ENCODE measurements around the gene IFNE.
"Not testable (repeated sequence)": the region's sequence is repeated elsewhere in the genome, so short reads cannot be mapped to it uniquely, and the experiment has no call there.

Gene IFNE

GRCh38 chr9:21481470-21482056 lies 550 bp downstream of the IFNE start:
- DNase-seq: no peak

DNA sequence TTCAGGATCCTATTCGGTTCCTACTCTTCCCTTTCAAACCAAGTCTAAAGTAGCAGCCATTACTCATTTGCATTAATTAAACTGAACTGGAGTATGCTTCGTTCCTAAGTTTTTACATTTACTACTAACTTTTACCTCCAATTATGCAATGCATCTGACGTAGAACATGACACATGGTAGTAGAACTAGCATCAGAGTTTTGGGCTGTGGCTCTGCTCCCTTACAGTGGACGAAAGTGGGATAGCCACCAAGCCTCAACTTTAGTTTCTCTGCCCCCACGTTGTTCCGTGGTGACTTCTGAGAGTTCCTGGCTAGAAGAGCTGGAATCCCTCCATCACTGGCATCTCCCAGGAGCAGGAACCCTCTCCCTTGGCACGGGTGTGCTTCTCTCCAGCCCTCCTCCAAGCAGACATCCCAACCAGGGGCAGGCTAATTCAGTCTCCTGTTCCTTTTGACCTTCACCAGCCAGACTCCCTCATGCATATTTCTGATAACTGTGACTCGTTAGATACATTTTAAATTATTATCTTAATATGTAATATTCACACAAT lies 2.9 kb downstream of the IFNE start:
- DNase-seq: no peak

DNA sequence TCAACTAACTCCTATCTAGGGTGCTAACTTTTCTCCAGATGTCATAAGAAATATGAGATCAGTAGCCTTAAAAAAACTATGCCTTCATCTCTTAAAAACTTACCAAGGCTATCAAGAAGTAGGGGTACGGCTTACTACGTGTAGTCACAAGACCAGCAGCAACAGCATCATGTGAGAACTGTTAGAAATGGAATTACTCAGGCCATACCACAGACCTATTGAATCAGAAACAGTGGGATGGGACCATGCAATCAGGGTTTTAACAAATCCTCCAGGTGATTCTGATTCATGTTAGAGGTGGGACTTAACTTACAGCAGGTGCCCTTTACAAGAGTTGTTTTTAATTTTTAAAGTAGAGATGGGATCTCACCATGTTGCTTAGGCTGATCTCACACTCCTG lies 4.6 kb downstream of the IFNE start:
- DNase-seq: no peak

DNA sequence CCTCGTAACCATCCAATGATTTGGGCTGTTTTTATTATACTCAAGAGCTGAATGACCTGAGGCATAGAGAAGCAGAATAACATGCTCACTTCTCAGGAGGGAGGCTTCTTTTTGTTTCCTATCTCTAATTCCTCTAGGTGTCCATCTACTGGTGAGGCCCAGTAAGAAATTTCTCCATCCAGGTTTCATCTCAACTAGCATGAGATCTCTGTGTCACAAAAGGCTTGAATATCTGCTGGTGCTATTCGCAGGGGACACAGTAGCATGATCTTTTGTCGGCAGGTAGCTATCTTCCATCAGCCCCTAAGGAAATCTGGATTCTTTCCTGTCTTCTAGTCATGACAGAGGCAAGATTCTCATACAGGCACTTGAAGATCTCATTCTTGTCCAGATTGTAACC lies 8.9 kb downstream of the IFNE start:
- DNase-seq: no peak

DNA sequence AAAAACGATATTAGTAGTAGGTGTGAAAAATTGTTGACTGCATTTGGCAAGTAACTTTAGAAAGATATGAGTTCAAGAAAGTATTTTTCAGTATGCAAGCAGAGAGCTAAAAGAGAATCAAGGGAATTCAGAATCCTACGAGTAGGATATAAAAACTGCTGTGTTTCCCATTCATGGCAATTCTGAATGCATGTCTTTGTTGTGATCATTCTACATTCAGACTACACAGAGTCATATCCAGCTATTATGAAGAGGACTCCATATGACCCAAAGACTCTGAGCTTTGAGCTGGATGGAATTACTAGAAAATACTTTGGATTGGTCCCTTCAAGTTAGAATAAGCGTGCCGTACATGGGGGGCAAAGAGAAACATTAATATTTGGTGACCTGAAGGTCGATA lies 12.0 kb downstream of the IFNE start:
- DNase-seq: no peak

GRCh38 chr9:21465859-21466518 lies 16.1 kb downstream of the IFNE start:
- DNase-seq: peak; percentile 10

- DNase-seq: no peak
These were observed 17.0 kb downstream of the IFNE start for GRCh38 chr9:21465138-21465537.

- no peak for DNase-seq
These were observed 20.7 kb downstream of the IFNE start for GRCh38 chr9:21461377-21461776.

DNA sequence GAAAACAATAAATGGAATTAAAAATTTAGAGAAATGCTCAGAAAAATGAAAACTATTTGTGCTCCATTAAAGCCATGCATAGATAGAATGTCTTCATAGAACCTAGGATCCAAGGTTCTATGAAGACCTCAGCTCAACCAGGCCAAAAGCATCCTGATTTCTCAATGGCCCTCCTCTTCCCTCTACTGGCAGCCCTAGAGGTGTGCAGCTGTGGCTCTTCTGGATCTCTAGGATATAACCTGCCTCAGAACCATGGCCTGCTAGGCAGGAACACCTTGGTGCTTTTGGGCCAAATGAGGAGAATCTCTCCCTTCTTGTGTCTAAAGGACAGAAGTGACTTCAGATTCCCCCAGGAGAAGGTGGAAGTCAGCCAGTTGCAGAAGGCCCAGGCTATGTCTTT lies 26.8 kb downstream of the IFNE start:
- peak; percentile 4 for DNase-seq

DNA sequence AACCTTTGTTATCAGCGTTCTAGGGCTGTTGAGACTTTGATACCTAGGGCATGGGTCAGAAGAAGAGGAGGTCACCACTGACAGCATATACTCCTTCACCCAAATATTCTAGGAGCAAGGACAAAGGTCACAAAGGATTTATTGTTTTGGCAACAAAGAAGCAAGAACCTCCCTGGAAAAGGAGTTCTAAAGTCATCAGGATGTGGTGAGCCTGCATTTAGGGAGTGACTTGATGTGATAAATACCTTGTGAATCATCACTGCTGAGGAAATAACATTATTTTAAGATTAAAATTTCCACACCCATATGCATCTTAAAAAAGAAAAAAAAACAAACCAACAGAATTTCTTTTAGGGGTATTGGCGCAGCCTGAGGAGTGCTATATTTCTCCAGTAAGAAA lies 28.0 kb downstream of the IFNE start:
- DNase-seq: no peak

DNA sequence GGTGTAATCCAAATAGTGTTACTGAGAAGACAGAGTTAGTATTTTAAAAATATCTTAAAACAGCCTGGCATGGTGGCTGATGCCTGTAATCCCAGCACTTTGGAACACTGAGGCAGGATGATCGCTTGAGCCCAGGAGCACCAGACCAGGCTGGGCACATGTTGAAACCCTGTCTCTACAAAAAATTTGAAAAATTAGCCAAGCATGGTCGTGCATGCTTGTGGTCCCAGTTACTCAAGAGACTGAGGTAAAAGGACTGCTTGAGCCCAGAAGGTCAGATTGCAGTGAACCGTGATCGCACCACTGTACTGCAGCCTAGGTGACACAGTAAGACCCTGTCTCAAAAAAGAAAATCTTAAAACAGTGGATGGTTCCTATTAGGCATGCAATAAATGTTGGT lies 29.4 kb downstream of the IFNE start:
- no peak for DNase-seq

DNA sequence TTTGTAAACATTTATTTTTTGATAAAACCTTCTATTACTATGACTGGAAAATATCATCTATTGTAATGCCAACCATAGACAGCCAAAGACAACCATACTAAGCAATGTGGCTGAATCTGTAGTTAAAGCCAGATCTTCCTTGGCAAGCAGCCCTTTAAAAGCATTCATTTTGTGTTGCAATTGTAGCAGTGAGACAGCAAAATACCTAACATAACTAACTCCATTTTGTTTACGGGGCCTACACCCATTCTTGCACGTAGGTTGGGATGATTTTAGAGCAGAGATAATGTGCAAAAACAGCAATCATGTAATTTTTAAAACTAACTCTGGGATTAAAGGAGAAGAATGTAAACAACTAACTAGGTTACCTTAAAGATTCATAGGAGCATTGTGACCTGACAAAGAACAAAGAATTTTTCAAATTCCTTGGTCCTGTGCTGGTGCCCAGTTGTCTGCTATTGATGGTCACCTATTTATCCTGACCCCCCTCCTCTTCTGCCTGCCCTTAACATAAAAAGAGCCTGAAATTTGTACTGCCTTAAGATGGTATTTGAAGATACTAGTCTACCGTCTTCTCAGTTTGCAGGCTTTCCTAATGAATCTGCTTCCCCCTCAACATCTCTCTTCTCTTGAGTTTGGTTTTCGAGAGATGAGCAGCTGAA lies 31.2 kb downstream of the IFNE start:
- DNase-seq: no peak

- DNase-seq: not testable (repeated sequence)
These were observed 32.8 kb downstream of the IFNE start for GRCh38 chr9:21449312-21449711.

GRCh38 chr9:21443849-21444625 lies 38.1 kb downstream of the IFNE start:
- no peak for DNase-seq

DNA sequence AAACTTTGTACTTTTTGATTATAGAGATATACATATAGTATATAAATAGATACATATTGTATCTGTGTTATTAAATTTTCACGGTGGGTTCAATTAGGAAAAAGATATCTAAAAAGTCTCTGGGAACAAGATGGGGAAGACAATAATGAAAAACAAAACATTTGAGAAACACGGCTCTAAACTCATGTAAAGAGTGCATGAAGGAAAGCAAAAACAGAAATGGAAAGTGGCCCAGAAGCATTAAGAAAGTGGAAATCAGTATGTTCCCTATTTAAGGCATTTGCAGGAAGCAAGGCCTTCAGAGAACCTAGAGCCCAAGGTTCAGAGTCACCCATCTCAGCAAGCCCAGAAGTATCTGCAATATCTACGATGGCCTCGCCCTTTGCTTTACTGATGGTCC lies 42.0 kb downstream of the IFNE start, which contains the start of gene IFNA1:
IFNA1 (plus strand) TSS at position 301 of the 400 bp plus-strand sequence; CDS start at position 370, 69 bp downstream.
- DNase-seq: no peak

- not testable (repeated sequence) for DNase-seq
These were observed 47.1 kb downstream of the IFNE start for GRCh38 chr9:21435015-21435383.

DNA sequence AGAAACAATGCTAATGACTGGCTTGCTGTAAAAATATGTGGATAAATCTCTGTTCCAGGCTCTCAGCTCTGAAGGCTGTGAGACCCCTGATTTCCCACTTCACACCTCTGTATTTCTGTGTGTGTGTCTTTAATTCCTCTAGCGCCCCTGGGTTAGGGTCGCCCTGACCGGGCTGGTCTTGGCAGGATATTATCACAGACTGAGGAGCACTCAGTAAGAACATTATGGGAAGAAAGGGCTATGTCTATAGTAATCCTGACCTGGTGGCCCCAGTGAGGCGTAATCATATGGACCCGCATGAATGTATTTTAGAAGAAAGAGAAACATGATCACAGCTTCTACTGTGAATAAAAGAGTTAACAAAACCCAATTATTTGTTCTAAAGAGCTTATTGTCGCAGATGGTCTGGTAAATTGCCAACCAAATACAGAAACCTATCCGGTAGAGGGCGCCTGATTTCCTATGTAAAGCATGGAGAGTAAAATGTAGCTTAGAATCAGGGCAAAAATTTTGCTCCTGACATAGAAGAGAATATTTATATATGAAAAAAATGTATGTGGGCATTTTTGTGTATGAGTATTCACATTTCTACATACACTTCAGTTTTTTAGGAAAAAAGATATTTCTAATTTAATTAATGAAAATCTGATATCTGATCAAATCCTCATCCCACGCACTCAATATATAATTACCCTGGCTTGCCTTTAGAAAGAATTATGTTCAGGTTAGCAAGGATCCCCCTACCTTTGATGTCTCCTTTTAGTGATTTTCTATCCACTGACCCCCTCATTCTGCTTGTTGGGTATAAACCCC lies 47.7 kb downstream of the IFNE start:
- no peak for DNase-seq

- no peak for DNase-seq
These were observed 49.3 kb downstream of the IFNE start for GRCh38 chr9:21432672-21433425.

All from DMS153 (cell line).